IMR-90 (cell line): ENCODE data around the gene DAPK3. TPM values are rescaled to one million over a fixed set of nuclear protein-coding genes. Genes with fewer than 3 reads are reported as not detected.

Experiments
- ATAC-seq: fragments of 200-7000 bp; cut with Tn5 transposase; 2 replicates; pipeline ENCODE4 v1.9.1; 2020; ENCODE audit warnings: low read depth, mild to moderate bottlenecking, moderate library complexity
- BruUV-seq: library from RNA; stranded (reverse); fragments of 400-500 nt; replicated peaks from 2 replicates; lab custom pipeline; 2021; lab: Mats Ljungman, UMichigan
- CTCF ChIA-PET: fragments of 300-600 bp; formaldehyde crosslinking; extraction: SDS; loops from one replicate; lab custom pipeline; 2021; ENCODE audit warnings: antibody characterized with exemption; lab: Yijun Ruan, JAX
- POLR2A ChIA-PET: fragments of 300-600 bp; sonication (Branson Sonifier 250); formaldehyde crosslinking; loops from one replicate; lab custom pipeline; 2022; ENCODE audit warnings: antibody characterized with exemption; ENCODE audit not compliant: unreplicated experiment; lab: Charles Lee
- DNase-seq: peaks from one replicate; pipeline ENCODE4 v3.0.0; 2013
- H2AFZ ChIP-seq: replicated peaks from 2 replicates; pipeline ENCODE3; 2013; ENCODE audit warnings: low read length, mild to moderate bottlenecking; ENCODE audit not compliant: poor library complexity
- H2AK5ac ChIP-seq: 2 replicates; pipeline ENCODE4 v1.6.1; 2013; ENCODE audit warnings: low read depth, low read length, inconsistent platforms
- H2AK9ac ChIP-seq: replicated peaks from 2 replicates; pipeline ENCODE3; 2013; ENCODE audit warnings: mild to moderate bottlenecking, low read depth, low read length, moderate library complexity; ENCODE audit not compliant: poor library complexity
- H2BK120ac ChIP-seq: 2 replicates; pipeline ENCODE4 v1.6.1; 2013; ENCODE audit warnings: low read depth, low read length, inconsistent platforms
- H2BK15ac ChIP-seq: 3 replicates; pipeline ENCODE4 v1.6.1; 2013; ENCODE audit warnings: low read depth, low read length, inconsistent platforms
- H2BK20ac ChIP-seq: 2 replicates; pipeline ENCODE4 v1.6.1; 2013; ENCODE audit warnings: low read depth, mild to moderate bottlenecking, inconsistent platforms, low read length, moderate library complexity
- H2BK5ac ChIP-seq: 2 replicates; pipeline ENCODE4 v1.6.1; 2013; ENCODE audit warnings: mild to moderate bottlenecking, low read depth, low read length, inconsistent platforms; ENCODE audit not compliant: poor library complexity, severe bottlenecking
- H3K14ac ChIP-seq: replicated peaks from 2 replicates; pipeline ENCODE4 v1.6.1; 2013; ENCODE audit warnings: low read depth, low read length, inconsistent platforms
- H3K18ac ChIP-seq: 2 replicates; pipeline ENCODE4 v1.6.1; 2013; ENCODE audit warnings: low read depth, low read length, control low read depth
- H3K23ac ChIP-seq: 2 replicates; pipeline ENCODE4 v1.6.1; 2013; ENCODE audit warnings: low read depth, low read length, inconsistent platforms
- H3K27ac ChIP-seq: 2 replicates; pipeline ENCODE4 v1.5.1; 2013; ENCODE audit warnings: mild to moderate bottlenecking, control low read depth, low read length; ENCODE audit not compliant: insufficient read depth
- H3K27me3 ChIP-seq: 2 replicates; pipeline ENCODE4 v1.6.1; 2013; ENCODE audit warnings: low read length; ENCODE audit not compliant: control insufficient read depth, insufficient read depth
- H3K36me3 ChIP-seq: 2 replicates; pipeline ENCODE4 v1.6.1; 2013; ENCODE audit warnings: low read length, mixed read lengths; ENCODE audit not compliant: control insufficient read depth, insufficient read depth
- H3K4ac ChIP-seq: 2 replicates; pipeline ENCODE4 v1.6.1; 2013; ENCODE audit warnings: low read depth, low read length, inconsistent platforms
- H3K4me1 ChIP-seq: 2 replicates; pipeline ENCODE4 v1.6.1; 2013; ENCODE audit warnings: low read length, mixed read lengths; ENCODE audit not compliant: control insufficient read depth, insufficient read depth
- H3K4me2 ChIP-seq: 2 replicates; pipeline ENCODE4 v1.6.1; 2013; ENCODE audit warnings: low read depth, mild to moderate bottlenecking, control low read depth, low read length, moderate library complexity
- H3K4me3 ChIP-seq: 2 replicates; pipeline ENCODE4 v1.5.1; 2013; ENCODE audit warnings: low read depth, mild to moderate bottlenecking, control low read depth, low read length, moderate library complexity; ENCODE audit not compliant: insufficient read depth
- H3K56ac ChIP-seq: 2 replicates; pipeline ENCODE4 v1.6.1; 2013; ENCODE audit warnings: low read length, inconsistent platforms; ENCODE audit not compliant: insufficient read depth; ENCODE audit errors: extremely low read depth
- H3K79me1 ChIP-seq, 2 experiments: 2 replicates each; pipeline ENCODE4 v1.6.1; 2013; ENCODE audit warnings: low read length in 2 of 2, inconsistent platforms in 1 of 2, low read depth in 1 of 2
- H3K9ac ChIP-seq: 2 replicates; pipeline ENCODE4 v1.6.1; 2013; ENCODE audit warnings: low read depth, low read length, control low read depth
- H3K9me1 ChIP-seq: 2 replicates; pipeline ENCODE4 v1.6.1; 2013; ENCODE audit warnings: low read length, inconsistent platforms; ENCODE audit not compliant: insufficient read depth
- H3K9me3 ChIP-seq: 2 replicates; pipeline ENCODE4 v1.6.1; 2013; ENCODE audit warnings: low read length; ENCODE audit not compliant: control insufficient read depth, insufficient read depth
- H4K20me1 ChIP-seq: 2 replicates; pipeline ENCODE4 v1.6.1; 2013; ENCODE audit warnings: low read length, inconsistent platforms; ENCODE audit not compliant: insufficient read depth
- H4K5ac ChIP-seq: 2 replicates; pipeline ENCODE4 v1.6.1; 2013; ENCODE audit warnings: mild to moderate bottlenecking, low read depth, low read length, control low read depth
- H4K8ac ChIP-seq, 2 experiments: 2 replicates each; pipeline ENCODE4 v1.6.1; 2013; ENCODE audit warnings: low read depth in 2 of 2, low read length in 2 of 2, control low read depth in 1 of 2, inconsistent platforms in 1 of 2
- H4K91ac ChIP-seq: 2 replicates; pipeline ENCODE4 v1.6.1; 2013; ENCODE audit warnings: low read depth, low read length, inconsistent platforms; ENCODE audit not compliant: insufficient read depth
- BHLHE40 ChIP-seq: fragments of 150-350 bp; IDR thresholded peaks from 2 replicates; pipeline ENCODE4 v1.6.1; 2016; ENCODE audit warnings: mild to moderate bottlenecking, low read depth, low read length
- CTCF ChIP-seq: conservative IDR thresholded peaks from 2 replicates; pipeline ENCODE4 v1.5.1; 2012; ENCODE audit warnings: mild to moderate bottlenecking, low read depth, low read length, improper control_type of control experiment
- FOS ChIP-seq: fragments of 150-350 bp; IDR thresholded peaks from 2 replicates; pipeline ENCODE4 v1.6.1; 2016; ENCODE audit warnings: low read depth, low read length
- MAFK ChIP-seq: IDR thresholded peaks from 2 replicates; pipeline ENCODE4 v1.6.1; 2012; ENCODE audit warnings: low read depth, low read length, improper control_type of control experiment
- MXI1 ChIP-seq: IDR thresholded peaks from 2 replicates; pipeline ENCODE4 v1.6.1; 2012; ENCODE audit warnings: low read depth, mild to moderate bottlenecking, low read length, moderate library complexity, borderline replicate concordance
- RAD21 ChIP-seq: IDR thresholded peaks from 2 replicates; pipeline ENCODE4 v1.6.1; 2012; ENCODE audit warnings: low read length, improper control_type of control experiment
- SMC3 ChIP-seq: fragments of 150-350 bp; IDR thresholded peaks from 2 replicates; pipeline ENCODE4 v1.6.1; 2016; ENCODE audit warnings: low read depth, mild to moderate bottlenecking, antibody characterized with exemption, low read length, moderate library complexity
- WGBS, 2 experiments: methylation state at CpG; one replicate each; pipeline versions ENCODE4 v1.1.5 to v1.1.7; 2013; ENCODE audit warnings: missing lambda C conversion rate in 2 of 2; ENCODE audit not compliant: insufficient read length in 1 of 2; ENCODE audit errors: extremely low coverage in 2 of 2; 5-methylcytosine and 5-hydroxymethylcytosine counted together
- dilution Hi-C: fragments of 300-500 bp; cut with HindIII; formaldehyde crosslinking; loops from one replicate; pipeline ENCODE4 v1.14.3; 2018; ENCODE audit warnings: low sequenced_read_pairs; ENCODE audit not compliant: unreplicated experiment
- in situ Hi-C: fragments of 300-500 bp; cut with MboI; formaldehyde crosslinking; loops from 3 replicates; pipeline ENCODE4 v1.14.3; 2019; ENCODE audit warnings: low sequenced_read_pairs, inconsistent platforms, mixed read lengths
- intact Hi-C: fragments of 100-400 bp; cut with micrococcal nuclease; formaldehyde crosslinking; loops from 2 replicates; pipeline ENCODE4 v1.10.0; 2022
- polyA plus RNA-seq, 3 experiments: library from polyadenylated mRNA; depleted of rRNA; stranded (reverse); fragments of >200 nt; gene quantifications; 2 replicates each; pipeline ENCODE4 v1.2.3, GENCODE V29; 2012; ENCODE audit warnings: low replicate concordance in 1 of 3
- total RNA-seq: library from RNA; depleted of rRNA; stranded (reverse); fragments of >200 nt; gene quantifications from 2 replicates; pipeline ENCODE4 v1.2.3, GENCODE V29; 2012

Gene DAPK3
- total and polyA plus RNA-seq, 2 of the 4 experiments (the other 2 are of a cell fraction): 145 to 188 TPM

GRCh38 chr19:3961007-3961406 is 9.9 kb downstream of the DAPK3 start:
- Histone ChIP-seq H2AK9ac (no peak overlapping the region), H2BK120ac (no peak overlapping the region), H2AFZ (no peak overlapping the region), H4K8ac (no peak overlapping the region), H3K27ac (no peak overlapping the region), H4K20me1 (peaks cover 95% of the 10 kb centered on the region), H4K5ac (no peak overlapping the region), H2AK5ac (no peak overlapping the region), H3K18ac (no peak overlapping the region), H3K9me1 (peaks cover 7% of the 10 kb centered on the region), H3K36me3 (peaks cover 79% of the 10 kb centered on the region), H3K4me2 (no peak overlapping the region), H3K79me1 (peaks cover 8 to 79% of the 10 kb centered on the region in 2 experiments), H4K91ac (no peak overlapping the region), H3K56ac (no peak overlapping the region), H3K9me3 (no peaks in the 10 kb centered on the region), H3K4ac (no peak overlapping the region), H3K14ac (no peak overlapping the region), H2BK15ac (no peak overlapping the region), H3K4me1 (no peaks in the 10 kb centered on the region), H3K9ac (no peak overlapping the region), H2BK5ac (no peak overlapping the region), H2BK20ac (no peak overlapping the region), H3K27me3 (no peaks in the 10 kb centered on the region), H3K23ac (no peak overlapping the region), H3K4me3 (no peak overlapping the region)
- dilution Hi-C loops (no loop called here), in situ Hi-C loops (no loop called here), intact Hi-C loops (no loop called here)
- TF ChIP-seq FOS (no peak), CTCF (no peak), BHLHE40 (no peak), RAD21 (no peak), MXI1 (no peak), MAFK (no peak), SMC3 (no peak)
- 98% methylated on average over 13 of the region's 24 CpGs; no CpG with 5 or more reads in 1 of the 2 experiments for WGBS, 2 experiments
- ChIA-PET CTCF (no interaction called here), POLR2A (no interaction called here)
- BruUV-seq: no TSS peak
- DNase-seq (no peak), ATAC-seq (no peak)
